K562 (cell line): ENCODE results near the gene MAN1A1. TPM values are rescaled to one million over a fixed set of nuclear protein-coding genes. Genes with fewer than 3 reads are reported as not detected.

Experiments
- ATAC-seq: fragments of 200-7000 bp; cut with Tn5 transposase; 3 replicates; pipeline ENCODE4 v1.9.1; 2020; ENCODE audit warnings: moderate library complexity
- BruUV-seq: library from RNA; stranded (reverse); fragments of 400-500 nt; replicated peaks from 2 replicates; lab custom pipeline; 2021; lab: Mats Ljungman, UMichigan
- CTCF ChIA-PET: fragments of 300-600 bp; formaldehyde crosslinking; extraction: SDS; loops from one replicate; lab custom pipeline; 2021; ENCODE audit warnings: low intra/inter-chr PET ratio; lab: Yijun Ruan, JAX
- POLR2A ChIA-PET: fragments of 300-600, 350-650 bp; sonication (Branson Sonifier 250); formaldehyde crosslinking; extraction: SDS; loops from one replicate; lab custom pipeline; 2021; ENCODE audit warnings: antibody characterized with exemption, inconsistent platforms; lab: Yijun Ruan, JAX
- DNase-seq, 4 experiments: peaks; one replicate each; pipeline versions ENCODE4 v3.0.0 to v3.0.0-alpha.2; 2011 to 2018; ENCODE audit warnings: low spot score in 3 of 4, mixed read lengths in 3 of 4; ENCODE audit errors: extremely low read depth in 1 of 4
- FAIRE-seq: peaks from 2 replicates; lab custom pipeline; 2011; peaks lifted over from hg19 to GRCh38; lab: Jason Lieb, UNC
- H2AFZ ChIP-seq: 2 replicates; pipeline ENCODE4 v1.6.0; 2011; ENCODE audit warnings: low read depth, low read length, control low read depth, inconsistent platforms
- H3K27ac ChIP-seq: fragments of 200-600 bp; 3 replicates; pipeline ENCODE4 v1.8.0; 2011; ENCODE audit warnings: low read depth, mild to moderate bottlenecking, control low read depth, inconsistent platforms, low read length, moderate library complexity, mixed read lengths; ENCODE audit errors: extremely low read depth
- H3K27me3 ChIP-seq, 2 experiments: fragments of 300-600 bp in 1 of 2; 2 replicates in 1 of 2; 3 replicates in 1 of 2; pipeline versions ENCODE4 v1.6.0 to v1.8.0; 2011; ENCODE audit warnings: inconsistent platforms in 2 of 2, low read length in 2 of 2, mild to moderate bottlenecking in 1 of 2, mixed read lengths in 1 of 2, moderate library complexity in 1 of 2; ENCODE audit not compliant: control insufficient read depth in 2 of 2, insufficient read depth in 2 of 2
- H3K36me3 ChIP-seq: fragments of 300-600 bp; 3 replicates; pipeline ENCODE4 v1.8.0; 2011; ENCODE audit warnings: mild to moderate bottlenecking, low read length, inconsistent platforms; ENCODE audit not compliant: control insufficient read depth, insufficient read depth
- H3K4me1 ChIP-seq, 2 experiments: fragments of 200-600 bp in 1 of 2; replicated peaks in 1 of 2; 2 replicates in 1 of 2; 3 replicates in 1 of 2; pipeline versions ENCODE4 v1.5.1 to v1.8.0; 2011; ENCODE audit warnings: inconsistent platforms in 2 of 2, low read length in 2 of 2, mild to moderate bottlenecking in 1 of 2, mixed read lengths in 1 of 2, moderate library complexity in 1 of 2; ENCODE audit not compliant: control insufficient read depth in 2 of 2, insufficient read depth in 2 of 2
- H3K4me2 ChIP-seq: 2 replicates; pipeline ENCODE4 v1.6.1; 2011; ENCODE audit warnings: low read length, control low read depth, inconsistent platforms, mixed read lengths; ENCODE audit not compliant: insufficient read depth
- H3K4me3 ChIP-seq: fragments of 200-600 bp; sonication (generic), shearing (Covaris generic); 2 replicates; pipeline ENCODE4 v1.5.1; 2016; ENCODE audit warnings: control low read depth, inconsistent platforms
- H3K79me2 ChIP-seq: fragments of 200-600 bp; 3 replicates; pipeline ENCODE4 v1.8.0; 2011; ENCODE audit warnings: low read length, inconsistent platforms; ENCODE audit not compliant: control insufficient read depth, insufficient read depth
- H3K9ac ChIP-seq, 2 experiments: 2 replicates each; pipeline versions ENCODE4 v1.6.0 to v1.6.1; 2011; ENCODE audit warnings: low read depth in 2 of 2, low read length in 2 of 2, control low read depth in 1 of 2, inconsistent platforms in 1 of 2, mild to moderate bottlenecking in 1 of 2, mixed read lengths in 1 of 2; ENCODE audit not compliant: insufficient read depth in 1 of 2
- H3K9me1 ChIP-seq: one replicate; pipeline ENCODE4 v1.6.0; 2011; ENCODE audit warnings: inconsistent platforms, mild to moderate bottlenecking, low read length, moderate library complexity; ENCODE audit not compliant: control insufficient read depth, insufficient read depth
- H3K9me3 ChIP-seq: replicated peaks from 2 replicates; pipeline ENCODE4 v1.5.1; 2011; ENCODE audit warnings: low read depth, low read length, inconsistent platforms; ENCODE audit not compliant: control insufficient read depth, insufficient read depth
- H4K20me1 ChIP-seq: replicated peaks from 2 replicates; pipeline ENCODE4 v1.6.1; 2011; ENCODE audit warnings: low read length, inconsistent platforms, mixed read lengths; ENCODE audit not compliant: control insufficient read depth, insufficient read depth
- MTF1 ChIP-seq: fragments of 250-450 bp; sonication (Bioruptor Pico); IDR thresholded peaks from 2 replicates; pipeline ENCODE4 v1.9.0; 2021; ENCODE audit warnings: moderate library complexity, mild to moderate bottlenecking, inconsistent platforms, borderline replicate concordance
- RBM22 ChIP-seq: fragments of 200-400 bp; formaldehyde crosslinking; IDR thresholded peaks from 2 replicates; pipeline ENCODE4 v1.6.1; 2018; ENCODE audit warnings: low read length, low read depth; ENCODE audit not compliant: poor library complexity, severe bottlenecking
- TEAD1 ChIP-seq, 2 experiments: fragments of 450-650 bp in 1 of 2; sonication (generic) in 1 of 2; formaldehyde crosslinking; IDR thresholded peaks; 2 replicates each; pipeline versions ENCODE4 v1.4.0 to v1.8.0; 2020 to 2022; ENCODE audit warnings: mild to moderate bottlenecking in 2 of 2, missing genetic modification reagents in 1 of 2
- WGBS: fragments of 100-300 bp; shearing (Covaris generic); methylation state at CpG from one replicate; pipeline ENCODE4 v1.1.6; 2016; ENCODE audit warnings: low coverage, mixed read lengths; ENCODE audit not compliant: insufficient coverage; ENCODE audit errors: missing lambda C conversion rate; 5-methylcytosine and 5-hydroxymethylcytosine counted together
- in situ Hi-C: fragments of 300-500 bp; cut with MboI; formaldehyde crosslinking; loops from 4 replicates; pipeline ENCODE4 v1.15.0; 2018; ENCODE audit warnings: inconsistent platforms, mixed read lengths
- intact Hi-C: fragments of 100-400 bp; cut with micrococcal nuclease; formaldehyde crosslinking; loops from 2 replicates; pipeline ENCODE4 v1.14.2; 2022
- polyA plus RNA-seq, 8 experiments: library from polyadenylated mRNA; depleted of rRNA in 4 of 8; stranded (reverse) in 5 of 8; unstranded in 3 of 8; fragments of >200 nt; fragmentation: Nextera tagmentation in 2 of 8; fragmentation: Illumina TruSeq in 1 of 8; extraction: Ambion mirVana in 2 of 8; extraction: Trizol in 1 of 8; gene quantifications; 2 replicates each; pipeline versions ENCODE4 v1.2.1 to v1.2.3, GENCODE V29; 2011 to 2014; ENCODE audit warnings: inconsistent platforms in 1 of 8, missing spikeins in 1 of 8
- total RNA-seq, 7 experiments: library from RNA; depleted of rRNA in 6 of 7; stranded (reverse); fragments of >200 nt in 6 of 7; fragmentation: Illumina TruSeq in 2 of 7; extraction: Trizol in 2 of 7; gene quantifications; 2 replicates each; pipeline versions ENCODE4 v1.2.1 to v1.2.3, GENCODE V29; 2011 to 2021; ENCODE audit warnings: low replicate concordance in 1 of 7
- TF ChIP-seq, protein P1 (sequence below), 3 experiments: IDR thresholded peaks in 2 of 3; conservative IDR thresholded peaks in 1 of 3; 2 replicates each; pipeline ENCODE4 v1.5.1; 2011 to 2012; ENCODE audit warnings: low read length in 3 of 3, mild to moderate bottlenecking in 3 of 3, control low read depth in 2 of 3, improper control_type of control experiment in 1 of 3, inconsistent platforms in 1 of 3, low read depth in 1 of 3, mixed read lengths in 1 of 3, moderate library complexity in 1 of 3; ENCODE audit not compliant: insufficient read depth in 2 of 3
- TF ChIP-seq, protein P2 (sequence below), 2 experiments: IDR thresholded peaks in 1 of 2; conservative IDR thresholded peaks in 1 of 2; 2 replicates each; pipeline ENCODE4 v1.6.1; 2016; ENCODE audit warnings: low read depth in 2 of 2, mild to moderate bottlenecking in 1 of 2, missing compliant biosample characterization in 1 of 2, missing genetic modification characterization in 1 of 2, moderate library complexity in 1 of 2

MAN1A1 gene
- total and polyA plus RNA-seq, 9 of the 15 experiments (the other 6 are each of a cell fraction or from before 2014, with no cell fraction given), result 24.5 to 78.4 (median 59.7) TPM

DNA sequence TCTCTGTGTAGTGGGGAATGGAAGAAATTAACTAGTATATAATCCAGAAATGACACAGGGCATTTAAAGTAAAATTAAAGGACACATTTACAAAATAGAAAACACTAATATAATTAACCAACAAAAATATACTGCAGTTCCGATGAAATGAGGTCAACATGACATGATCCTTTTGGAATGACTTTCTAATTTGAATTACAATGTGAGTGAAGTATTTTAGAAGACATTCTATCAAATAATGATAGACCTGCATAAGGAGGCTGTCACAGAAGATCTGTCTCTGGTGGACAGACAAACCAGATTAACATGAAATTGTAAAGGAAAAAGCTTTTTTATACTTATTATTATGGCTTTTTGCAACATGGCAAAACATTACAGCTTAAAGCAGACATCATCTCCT is 170.5 kb downstream of the MAN1A1 start (continued):
- TF ChIP-seq, protein P1, sequence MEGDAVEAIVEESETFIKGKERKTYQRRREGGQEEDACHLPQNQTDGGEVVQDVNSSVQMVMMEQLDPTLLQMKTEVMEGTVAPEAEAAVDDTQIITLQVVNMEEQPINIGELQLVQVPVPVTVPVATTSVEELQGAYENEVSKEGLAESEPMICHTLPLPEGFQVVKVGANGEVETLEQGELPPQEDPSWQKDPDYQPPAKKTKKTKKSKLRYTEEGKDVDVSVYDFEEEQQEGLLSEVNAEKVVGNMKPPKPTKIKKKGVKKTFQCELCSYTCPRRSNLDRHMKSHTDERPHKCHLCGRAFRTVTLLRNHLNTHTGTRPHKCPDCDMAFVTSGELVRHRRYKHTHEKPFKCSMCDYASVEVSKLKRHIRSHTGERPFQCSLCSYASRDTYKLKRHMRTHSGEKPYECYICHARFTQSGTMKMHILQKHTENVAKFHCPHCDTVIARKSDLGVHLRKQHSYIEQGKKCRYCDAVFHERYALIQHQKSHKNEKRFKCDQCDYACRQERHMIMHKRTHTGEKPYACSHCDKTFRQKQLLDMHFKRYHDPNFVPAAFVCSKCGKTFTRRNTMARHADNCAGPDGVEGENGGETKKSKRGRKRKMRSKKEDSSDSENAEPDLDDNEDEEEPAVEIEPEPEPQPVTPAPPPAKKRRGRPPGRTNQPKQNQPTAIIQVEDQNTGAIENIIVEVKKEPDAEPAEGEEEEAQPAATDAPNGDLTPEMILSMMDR (IDR thresholded peaks at IDR 0.05 in 2 of 3, conservative IDR thresholded peaks at IDR 0.05 in 1 of 3; ENCODE audit: insufficient read depth in 2 of 3, low read depth in 1 of 3, low read length in 3 of 3), result no peak
- TF ChIP-seq, protein P2, sequence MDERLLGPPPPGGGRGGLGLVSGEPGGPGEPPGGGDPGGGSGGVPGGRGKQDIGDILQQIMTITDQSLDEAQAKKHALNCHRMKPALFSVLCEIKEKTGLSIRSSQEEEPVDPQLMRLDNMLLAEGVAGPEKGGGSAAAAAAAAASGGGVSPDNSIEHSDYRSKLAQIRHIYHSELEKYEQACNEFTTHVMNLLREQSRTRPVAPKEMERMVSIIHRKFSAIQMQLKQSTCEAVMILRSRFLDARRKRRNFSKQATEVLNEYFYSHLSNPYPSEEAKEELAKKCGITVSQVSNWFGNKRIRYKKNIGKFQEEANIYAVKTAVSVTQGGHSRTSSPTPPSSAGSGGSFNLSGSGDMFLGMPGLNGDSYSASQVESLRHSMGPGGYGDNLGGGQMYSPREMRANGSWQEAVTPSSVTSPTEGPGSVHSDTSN (CRISPR knock-in tag; IDR thresholded peaks at IDR 0.05; ENCODE audit: low read depth), result no peak
- TF ChIP-seq, protein P2 (tag; conservative IDR thresholded peaks at IDR 0.05; ENCODE audit: low read depth), result no peak
- no peak for TF ChIP-seq MTF1 (CRISPR knock-in tag)

DNA sequence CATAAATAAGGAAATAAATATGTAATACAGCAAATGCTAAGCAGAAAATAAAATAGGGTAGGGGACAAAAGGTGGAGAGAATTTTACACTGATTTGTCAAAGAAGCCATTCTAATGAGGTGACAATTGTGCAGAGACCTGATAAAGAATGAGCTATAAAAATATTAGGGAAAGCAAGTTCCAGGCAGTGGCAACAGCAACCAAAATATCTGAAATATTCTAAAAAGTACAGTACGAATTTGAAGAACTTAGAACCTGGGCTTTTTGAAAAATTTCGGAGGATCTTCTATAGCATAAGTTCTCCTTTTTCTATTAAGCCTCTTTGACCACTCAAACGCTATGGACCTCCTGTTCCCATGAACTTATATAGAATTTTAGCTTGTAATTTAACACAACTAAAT is 173.1 kb downstream of the MAN1A1 start:
- intact Hi-C loops, result no loop called here
- no TSS peak for BruUV-seq
- ATAC-seq (no peak), DNase-seq (no peak), FAIRE-seq (no peak)
- Histone ChIP-seq H3K4me3 (no peak overlapping the region), H4K20me1 (no peaks in the 10 kb centered on the region), H3K79me2 (no peaks in the 10 kb centered on the region), H3K9me3 (no peaks in the 10 kb centered on the region), H2AFZ (no peak overlapping the region), H3K9me1 (no peaks in the 10 kb centered on the region), H3K4me2 (no peak overlapping the region), H3K36me3 (peaks cover 52% of the 10 kb centered on the region), H3K4me1 (peaks cover 0 to 7% of the 10 kb centered on the region in 2 experiments; a peak in 2 of 5 replicates), H3K27me3 (no peaks in the 10 kb centered on the region), H3K9ac (no peak overlapping the region), H3K27ac (no peak overlapping the region)
- TF ChIP-seq RBM22, result peak; percentile 54
- TF ChIP-seq TEAD1 (CRISPR knock-in tag; IDR thresholded peaks at IDR 0.05), result no peak
- POLR2A ChIA-PET, result interaction anchor here (1.0 kb wide), 1 partner anchor 11 kb away, joined by 4 read pairs; no protein-coding TSS in a partner anchor
- CTCF ChIA-PET, result no interaction called here
- 65% methylated on average over 3 of the region's 3 CpGs for WGBS
- in situ Hi-C loops, result no loop called here
